ENCODE measurements around the gene LIMCH1.
"Not testable (repeated sequence)": the region's sequence is repeated elsewhere in the genome, so short reads cannot be mapped to it uniquely, and the experiment has no call there.

LIMCH1 gene

DNA sequence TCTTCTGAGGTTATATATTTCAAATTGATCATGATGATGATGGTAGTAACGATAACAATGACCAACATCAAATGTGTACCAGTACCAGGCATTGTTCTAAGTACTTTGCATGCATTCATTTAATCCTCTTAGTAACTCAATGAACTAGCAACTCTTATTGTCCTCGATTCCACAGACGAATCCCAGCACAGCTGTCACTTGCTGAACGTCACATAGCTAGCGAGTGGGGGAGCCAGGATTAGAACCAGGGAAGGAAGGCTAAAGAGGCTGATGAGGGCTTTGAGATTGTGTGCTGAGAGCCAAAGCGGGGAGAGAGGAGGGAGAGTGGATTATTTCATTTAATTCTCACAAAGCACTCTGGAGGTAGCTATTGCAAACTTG lies 106.9 kb downstream of the LIMCH1 start:
- peak; percentile 71 to 91 for DNase-seq

DNA sequence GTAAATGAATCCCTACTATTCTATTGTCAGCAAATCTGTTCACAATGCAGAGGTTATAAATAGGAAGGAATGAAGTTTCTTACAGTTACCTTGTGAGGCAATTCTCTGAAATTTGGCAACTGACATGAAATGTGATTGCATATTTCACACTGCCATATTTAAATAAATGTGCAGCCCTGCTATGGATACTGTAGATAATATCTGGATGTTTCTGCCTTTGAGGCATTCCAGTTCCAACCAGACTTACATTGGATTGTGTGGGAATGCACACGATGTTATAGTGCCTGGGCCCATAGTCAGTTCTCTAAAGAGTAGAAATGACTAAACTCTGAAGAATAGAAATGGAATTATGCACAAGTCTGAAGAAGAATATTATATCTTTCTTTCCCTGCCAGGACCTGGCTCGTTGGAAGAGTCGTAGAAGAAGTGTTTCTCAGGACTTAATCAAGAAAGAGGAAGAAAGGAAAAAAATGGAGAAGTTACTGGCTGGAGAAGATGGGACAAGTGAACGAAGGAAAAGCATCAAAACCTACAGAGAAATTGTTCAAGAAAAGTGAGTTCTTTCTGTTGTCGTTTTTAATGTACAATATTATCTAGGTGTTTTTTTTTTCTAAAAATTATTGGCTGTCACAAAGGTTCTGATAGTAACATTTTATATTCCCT lies 107.9 kb downstream of the LIMCH1 start:
- no peak for DNase-seq

DNA sequence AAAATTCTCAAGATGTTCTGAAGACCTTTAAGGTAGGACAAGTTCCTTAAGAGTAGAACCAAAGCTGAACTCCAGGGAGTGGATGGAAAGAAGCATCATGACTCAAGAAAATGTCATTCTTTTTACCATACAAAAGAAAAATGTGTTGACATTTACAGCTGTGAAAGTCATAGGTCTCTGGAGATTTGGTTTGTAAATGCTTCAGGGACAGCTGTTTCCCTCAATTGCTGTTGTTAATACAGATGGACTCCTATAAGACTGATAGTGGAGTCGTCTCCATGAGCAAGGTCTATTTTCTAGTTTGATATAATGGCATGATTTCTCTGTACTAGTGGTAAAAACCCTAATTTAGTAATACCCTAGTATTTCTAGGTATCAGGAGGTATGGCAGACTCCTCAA lies 108.9 kb downstream of the LIMCH1 start:
- no peak for DNase-seq

DNA sequence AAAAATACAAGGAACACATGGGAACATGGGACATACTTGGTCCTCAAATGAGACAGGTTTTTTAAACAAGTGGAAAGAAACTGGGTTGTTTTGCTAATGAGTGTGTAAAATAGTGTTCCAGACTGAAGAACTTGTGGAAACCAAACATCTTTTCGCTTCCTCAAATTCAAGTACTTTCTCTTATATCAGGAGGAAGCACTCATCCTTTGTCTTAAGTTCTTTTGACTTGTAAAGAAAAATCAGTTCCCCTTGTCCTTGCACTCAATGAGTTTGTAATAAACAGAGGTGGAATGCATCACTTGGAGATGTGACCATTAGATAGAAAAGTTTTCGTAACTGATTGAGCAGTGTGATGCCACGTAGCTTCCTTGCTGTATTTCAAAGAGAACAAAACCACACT lies 109.4 kb downstream of the LIMCH1 start:
- no peak for DNase-seq

DNA sequence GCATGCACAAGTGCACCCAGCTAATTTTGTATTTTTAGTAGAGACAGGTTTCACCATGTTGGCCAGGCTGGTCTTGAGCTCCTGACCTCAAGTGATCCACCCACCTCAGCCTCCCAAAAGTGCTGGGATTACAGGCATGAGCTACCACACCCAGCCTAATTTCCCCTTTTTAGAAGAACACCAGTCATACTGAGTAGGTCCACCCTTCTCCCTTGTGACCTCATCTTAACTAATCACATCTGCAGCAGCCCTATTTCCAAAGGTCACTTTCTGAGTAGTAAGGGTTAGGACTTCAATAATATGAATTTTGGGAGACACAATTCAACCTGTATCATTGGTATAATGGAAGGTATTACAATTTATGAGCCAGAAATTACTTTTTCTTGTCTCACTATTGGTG lies 113.2 kb downstream of the LIMCH1 start:
- DNase-seq, result not testable (repeated sequence)

DNA sequence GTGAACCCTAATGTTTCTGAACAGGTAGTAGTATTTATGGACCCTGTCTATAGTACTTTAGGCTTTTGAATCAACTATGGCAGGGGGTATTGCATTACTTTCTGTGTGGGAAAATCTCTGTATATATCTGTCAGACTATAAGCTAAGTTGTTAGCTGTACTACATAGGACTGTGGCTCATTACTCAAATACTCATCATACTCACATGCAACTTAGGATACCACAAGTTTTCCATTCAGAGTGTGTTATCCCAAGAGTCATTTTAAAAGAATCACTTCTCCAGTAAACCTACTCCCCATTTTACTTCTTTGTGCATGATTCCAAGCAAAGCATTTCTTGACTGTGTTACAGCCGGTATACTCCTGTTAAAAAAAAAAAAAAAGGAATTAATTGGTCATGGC lies 115.0 kb downstream of the LIMCH1 start:
- no peak for DNase-seq

DNA sequence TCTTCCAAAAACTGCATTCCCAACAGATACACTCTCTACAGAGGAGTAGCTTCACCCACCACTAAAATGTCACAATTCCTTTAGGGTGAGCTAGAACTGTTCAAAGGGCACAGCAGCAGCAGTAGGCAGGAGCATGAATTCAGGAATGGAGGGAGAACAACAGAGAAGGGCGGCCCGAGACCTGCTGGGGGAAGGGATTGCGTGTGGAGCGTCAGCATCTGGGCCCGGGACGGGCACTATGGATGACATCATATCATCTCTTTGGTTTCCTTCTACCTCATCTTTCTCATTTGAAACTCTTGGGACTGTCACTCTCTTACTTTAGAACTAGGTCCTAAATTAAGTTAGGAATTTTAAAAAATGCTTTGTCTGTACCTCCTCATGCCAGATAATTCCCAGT lies 115.6 kb downstream of the LIMCH1 start:
- no peak for DNase-seq

DNA sequence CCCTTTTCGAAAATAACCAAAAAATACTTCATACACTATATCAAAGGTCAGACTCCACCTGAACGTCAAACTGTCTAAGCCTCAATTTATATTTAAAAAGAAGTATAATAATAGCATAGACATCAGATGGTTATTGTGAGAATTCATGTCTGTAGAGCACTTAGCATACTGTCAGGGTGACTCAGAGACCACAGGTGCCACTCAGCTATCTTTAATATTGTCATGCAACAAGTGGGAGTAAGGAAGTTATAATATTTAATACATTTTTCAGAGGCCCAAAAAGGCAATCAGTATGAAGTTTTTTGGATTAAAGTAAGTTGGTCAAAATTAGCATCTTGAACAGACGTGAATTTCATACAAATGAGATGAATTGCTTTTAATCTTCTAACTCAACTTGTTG lies 117.2 kb downstream of the LIMCH1 start:
- DNase-seq, result no peak

DNA sequence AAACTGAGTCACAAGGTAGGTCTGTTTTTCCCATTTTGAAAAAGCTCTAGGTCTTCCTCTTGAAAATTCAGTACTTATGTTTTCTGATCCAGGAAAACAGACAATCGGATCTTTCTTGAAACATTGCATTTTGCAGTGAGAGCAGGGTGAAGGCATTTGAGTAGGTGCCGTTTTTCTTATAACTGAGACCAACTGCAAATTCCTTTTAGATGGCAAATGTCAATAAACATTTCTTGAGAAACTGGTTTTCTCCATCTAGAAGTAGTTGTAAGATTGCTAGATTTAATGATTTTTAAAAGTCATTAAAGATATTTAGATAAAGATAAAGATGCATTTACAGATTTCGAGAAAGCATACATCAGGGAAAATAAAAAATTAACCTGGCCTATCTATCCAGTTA lies 118.1 kb downstream of the LIMCH1 start:
- DNase-seq, result no peak

DNA sequence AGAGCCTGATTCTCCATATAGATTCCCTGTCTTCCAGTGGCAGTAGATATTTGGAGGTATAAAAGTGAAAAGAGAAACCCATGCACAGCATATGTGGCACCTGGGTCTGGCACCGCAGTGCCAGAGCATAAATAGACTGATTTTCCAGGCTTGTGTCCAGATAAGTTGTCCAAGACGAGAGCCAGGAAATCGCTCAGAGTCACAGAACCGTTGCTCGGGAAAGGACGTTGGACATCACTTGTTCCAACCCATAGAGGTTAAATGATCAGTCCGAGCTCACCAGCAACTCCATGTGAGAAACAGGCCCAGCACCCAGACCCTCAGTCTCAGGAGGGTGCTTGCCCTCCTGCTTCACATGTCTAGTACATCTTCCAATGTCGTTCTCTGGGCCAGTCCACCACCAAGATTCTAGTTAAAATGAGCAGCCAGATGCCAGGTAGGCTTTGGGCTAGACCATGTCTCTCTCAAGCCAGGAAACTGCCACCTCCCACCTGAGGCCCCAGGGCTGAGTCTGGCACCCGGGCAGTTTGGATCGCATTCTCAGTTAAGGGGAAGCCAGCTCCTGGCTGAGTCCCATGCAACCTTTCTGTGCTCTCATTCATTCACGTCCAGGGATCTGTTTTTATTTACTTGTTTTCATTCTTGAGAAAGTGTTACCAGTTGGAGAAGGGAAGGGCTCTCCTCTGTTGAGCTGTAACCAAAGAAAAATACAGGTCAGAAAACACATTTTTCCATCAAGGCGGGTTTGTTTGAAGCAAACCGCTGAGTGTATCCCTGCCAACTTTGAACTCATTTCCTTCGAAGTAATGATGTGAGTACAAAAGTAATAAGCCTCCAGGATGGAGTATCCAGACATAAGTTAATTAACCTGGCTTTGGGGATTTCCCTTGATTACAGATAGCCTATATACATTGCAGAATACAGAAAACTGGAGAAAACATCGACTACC lies 118.9 kb downstream of the LIMCH1 start:
- no peak for DNase-seq

DNA sequence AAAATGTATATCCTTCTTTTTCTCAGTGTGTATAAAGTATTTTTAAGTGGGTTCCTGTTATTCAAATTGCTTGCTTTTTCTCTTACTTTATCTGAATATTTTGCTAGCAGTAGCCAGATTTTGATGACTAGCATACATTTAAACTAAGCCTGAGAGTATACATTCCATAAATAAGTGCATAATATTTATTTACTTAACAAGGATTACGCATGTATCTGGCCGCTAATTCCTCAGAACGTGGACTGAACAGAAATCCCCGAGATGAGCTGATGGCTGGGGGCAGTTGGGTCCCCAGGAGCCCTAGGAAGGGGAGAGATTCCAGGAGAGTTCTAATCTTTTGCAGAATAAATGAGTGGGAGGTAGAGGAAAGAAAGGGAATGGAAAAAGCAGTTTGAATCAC lies 119.6 kb downstream of the LIMCH1 start:
- no peak for DNase-seq

DNA sequence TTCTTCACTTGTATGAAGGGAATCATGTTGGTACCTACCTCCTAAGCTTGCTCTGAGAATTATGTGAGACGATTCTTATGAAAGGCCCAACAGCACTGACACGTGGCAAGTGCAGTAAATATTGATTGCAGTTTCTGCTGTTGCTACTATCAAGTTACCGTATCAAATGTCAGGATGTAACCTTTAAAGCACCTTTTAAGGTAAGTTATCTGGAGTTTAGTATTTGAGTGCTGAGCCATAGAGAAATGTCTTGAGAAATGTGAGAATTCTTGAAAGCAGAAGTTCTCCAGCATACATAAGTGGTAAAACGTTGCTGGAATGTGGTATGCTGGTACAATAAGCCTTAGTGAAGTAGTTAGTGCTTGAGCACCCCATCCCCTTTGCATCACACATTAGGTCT lies 120.2 kb downstream of the LIMCH1 start:
- DNase-seq, result peak in 1 of 2 experiments; percentile 64

DNA sequence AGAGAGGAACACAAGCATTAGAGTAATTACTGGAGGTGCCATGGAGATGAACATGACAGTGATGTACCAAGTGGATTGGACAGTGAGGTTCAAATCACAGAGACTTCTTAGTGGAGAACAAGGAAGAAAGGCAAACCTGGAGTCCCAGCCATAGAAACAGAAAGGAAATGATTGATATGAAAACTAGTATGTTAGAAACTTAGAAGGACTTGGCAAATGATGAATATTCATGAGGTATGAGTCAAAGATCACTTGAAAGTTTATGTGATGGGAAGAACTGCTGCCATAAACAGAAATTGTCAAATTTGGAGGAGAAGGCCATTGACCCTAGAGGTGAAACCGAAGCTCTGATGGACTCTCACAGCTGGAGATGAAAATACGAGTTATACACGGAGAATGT lies 122.4 kb downstream of the LIMCH1 start:
- DNase-seq, result no peak

DNA sequence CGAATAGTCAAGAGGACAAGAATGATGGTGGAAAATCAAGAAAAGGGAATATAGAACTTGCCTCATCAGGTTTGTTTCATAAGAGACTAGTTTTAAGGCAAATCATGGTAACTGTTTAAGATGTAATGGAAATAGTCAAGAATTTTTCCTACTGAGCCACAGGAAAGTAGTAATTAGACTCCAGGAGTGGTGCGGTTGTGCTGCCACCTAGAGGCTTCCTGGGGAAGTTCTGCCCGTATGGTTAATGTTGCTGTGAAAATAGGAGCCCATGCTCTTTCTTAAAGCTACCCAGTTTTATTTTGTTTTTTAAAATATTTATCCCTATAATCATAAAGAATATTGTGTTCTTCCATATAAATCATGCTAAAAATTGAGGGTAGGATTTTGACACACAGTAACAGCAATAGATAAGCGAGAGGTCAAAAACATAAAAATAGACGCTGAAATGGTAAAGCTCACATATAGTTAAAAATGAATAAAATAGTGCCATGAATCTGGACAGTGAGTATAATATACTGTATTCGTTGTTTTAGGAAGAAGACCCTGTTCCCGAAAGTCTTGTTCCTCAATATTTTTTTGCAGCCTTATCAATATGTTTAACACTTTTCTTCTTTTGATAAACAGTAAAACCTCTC lies 123.6 kb downstream of the LIMCH1 start:
- peak in 1 of 2 experiments; percentile 62 for DNase-seq

DNA sequence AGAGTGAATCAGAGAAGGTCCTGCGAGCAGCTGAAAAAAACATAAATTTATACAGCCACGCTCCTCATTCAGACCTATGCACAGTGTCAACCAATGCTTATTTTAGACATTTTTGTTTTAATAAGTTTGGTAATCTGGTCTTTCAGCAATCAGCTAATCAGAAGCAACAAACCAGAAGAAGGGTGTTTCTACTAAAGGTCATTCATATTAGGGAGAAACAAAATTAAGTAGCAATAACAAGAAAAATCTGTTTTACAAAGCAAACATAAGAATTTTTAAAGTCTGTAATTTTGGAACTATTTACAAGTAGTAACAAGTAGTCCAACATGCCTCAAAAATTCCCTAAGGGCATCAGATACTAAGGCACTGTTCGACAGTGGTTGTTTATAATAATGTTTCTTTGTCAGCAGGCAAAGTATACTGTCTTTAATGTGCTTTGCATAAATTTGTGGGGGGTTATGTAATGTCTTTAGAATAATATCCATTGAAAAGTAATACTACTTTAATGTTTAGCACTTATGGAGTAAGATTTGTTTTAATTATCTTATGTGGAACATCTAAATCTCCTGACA lies 127.8 kb downstream of the LIMCH1 start:
- no peak for DNase-seq

DNA sequence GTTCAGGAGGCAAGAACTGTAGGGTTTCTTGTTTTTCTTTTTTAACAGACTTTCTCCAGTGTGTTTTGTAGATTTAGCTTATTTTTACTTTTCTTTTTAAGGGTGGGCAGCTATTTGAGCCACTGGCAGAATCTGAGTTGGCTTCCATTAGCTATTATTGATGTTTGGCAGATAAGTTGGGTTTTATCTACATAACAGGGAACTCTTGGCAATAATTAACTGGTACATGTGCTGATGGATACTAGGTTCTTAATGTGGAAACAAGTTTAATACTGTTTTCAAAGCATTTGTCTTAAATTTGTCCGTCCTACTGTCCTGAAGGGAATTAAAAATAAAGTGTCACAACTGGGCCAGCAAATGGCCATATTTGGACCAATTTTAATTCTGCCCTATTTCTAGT lies 130.1 kb downstream of the LIMCH1 start:
- no peak for DNase-seq

DNA sequence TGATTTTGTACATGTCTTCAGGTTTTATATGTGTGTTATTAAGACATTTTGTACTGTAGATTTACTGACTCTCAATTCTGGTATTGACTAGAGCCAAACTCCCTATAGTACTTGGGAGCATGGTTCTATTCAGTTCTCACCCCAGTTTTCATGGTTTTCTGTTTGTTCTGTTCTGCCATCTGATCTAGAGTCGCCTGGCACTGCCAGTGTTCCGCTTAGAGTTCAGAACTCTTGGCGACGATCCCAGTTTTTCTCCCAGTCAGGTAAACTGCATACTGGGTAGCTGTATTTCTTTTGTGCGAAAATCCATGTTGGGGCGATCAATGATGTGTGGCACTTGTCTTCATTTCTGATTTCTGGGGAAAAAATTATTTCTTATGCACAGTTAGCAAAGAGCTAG lies 132.6 kb downstream of the LIMCH1 start:
- DNase-seq, result no peak

DNA sequence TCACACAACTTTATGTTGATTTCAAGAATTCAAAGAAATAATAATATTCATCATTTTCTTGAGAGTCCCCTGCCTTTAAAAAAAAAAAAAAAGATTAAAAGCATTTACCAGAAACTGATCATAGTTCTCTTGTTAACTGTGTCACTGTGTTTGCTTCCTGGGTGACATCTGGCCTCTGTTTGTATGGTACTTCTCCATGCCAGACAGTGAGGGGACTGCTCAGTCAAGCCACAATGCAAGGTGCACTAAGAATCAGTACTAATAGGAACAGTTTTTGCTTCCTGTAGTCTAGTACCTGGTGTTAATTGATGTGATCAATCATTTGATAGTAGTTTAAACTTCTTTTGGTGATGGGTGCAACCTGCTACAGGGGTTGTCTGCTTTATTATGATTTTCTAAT lies 133.0 kb downstream of the LIMCH1 start:
- DNase-seq, result no peak

DNA sequence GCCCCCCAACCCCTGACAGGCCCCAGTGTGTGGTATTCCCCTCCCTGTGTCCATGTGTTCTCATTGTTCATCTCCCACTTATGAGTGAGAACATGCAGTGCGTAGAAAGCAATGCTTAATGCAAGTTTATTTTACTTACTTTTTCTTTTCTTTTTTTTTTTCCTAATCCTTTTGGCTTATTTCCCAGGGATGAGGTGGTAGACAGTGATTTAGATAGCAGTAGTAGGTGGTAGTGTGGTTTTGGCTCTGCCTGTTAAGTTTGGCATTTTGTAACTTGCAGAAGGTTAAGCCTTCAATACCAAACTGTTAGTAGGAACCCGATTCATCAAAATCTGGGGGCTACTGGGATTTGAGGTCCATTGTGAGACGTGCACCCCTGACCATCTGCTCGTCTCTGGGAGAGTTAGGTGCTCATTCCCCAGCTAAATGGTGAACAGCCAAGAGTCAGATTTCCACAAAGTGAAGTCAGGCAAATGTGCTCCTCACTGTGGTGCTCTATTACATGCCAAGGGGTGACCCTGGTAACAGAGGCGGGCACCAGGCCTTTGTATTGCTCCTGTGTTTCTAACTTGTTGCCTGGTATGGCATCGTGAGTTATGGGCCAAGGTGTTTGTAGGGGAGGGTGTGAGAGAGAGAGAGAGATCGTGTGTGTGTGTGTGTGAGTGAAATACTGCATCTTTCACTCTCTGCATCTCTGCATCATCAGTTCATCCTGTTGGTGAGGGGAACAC lies 140.3 kb downstream of the LIMCH1 start:
- no peak for DNase-seq

DNA sequence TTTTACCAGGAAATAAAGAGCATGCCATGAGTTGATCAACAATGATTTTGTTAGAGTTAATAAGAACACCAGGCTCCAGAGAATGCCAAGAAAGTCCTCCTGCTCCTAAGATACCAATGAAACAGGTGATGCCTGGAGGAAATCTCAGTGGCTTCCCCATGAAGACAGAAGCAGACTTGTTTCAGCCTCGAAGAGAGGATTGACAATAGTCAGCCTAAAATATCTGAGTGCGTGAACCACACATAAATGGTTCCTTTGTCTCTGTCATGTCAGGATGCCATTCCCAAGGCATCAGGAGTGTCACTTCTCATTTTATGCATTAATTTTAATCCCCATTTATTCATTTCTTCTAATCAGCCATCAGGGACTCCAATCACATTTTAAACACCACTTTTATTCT lies 141.0 kb downstream of the LIMCH1 start:
- no peak for DNase-seq

DNA sequence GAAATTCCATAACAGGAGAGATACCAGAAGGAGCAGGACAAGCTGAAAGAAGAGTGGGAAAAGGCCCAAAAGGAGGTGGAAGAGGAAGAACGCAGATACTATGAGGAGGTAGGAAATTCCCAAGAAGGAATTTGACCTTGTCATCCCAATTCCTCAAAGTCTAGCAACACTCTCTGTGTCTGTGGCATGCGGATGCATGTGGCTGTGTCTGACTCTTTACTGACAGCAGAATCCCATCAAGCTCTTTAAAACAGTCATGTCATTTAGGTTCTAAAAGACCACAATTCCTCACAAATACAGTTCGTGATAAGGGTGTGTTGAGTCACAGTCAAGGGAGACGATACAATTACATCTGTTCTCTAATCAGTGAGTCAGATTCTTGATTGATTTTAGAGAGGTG lies 142.0 kb downstream of the LIMCH1 start:
- no peak for DNase-seq

DNA sequence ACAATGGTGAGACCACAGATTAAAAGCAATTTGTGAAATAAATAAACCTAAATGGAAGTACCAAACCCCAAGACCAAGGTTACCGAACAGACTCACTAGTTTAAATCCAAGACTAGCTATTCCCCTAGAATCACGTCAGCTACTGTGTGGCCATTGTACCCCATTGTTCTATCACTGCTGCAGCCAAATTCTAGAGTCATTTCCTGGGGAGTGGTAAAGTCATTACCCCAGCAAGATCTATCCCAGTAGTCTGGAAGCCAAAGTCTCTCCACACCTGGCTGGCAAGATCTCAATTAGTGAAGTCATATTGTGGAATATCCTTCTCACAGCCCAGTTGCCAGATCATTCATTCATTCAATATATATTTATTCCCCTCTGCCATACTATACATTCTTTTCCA lies 143.1 kb downstream of the LIMCH1 start:
- DNase-seq, result no peak

DNA sequence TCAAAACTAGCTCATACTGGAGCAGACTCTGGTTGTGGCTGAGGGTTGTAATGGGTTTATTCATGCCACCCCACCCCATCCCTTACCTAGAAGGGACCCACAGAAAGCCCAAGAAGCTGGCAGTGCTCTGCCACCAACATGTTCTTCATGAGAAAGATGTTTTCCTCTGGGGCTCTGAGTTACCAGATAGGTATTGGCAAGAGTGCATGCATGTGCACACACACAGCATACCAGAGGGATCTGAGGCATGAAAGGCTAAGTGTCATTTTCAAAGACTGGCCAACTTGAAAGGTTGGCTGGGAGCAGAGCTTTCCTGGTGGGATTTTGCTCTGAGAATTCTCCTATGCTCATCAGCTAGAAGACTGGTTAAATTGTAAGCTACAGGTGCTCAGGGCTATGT lies 145.4 kb downstream of the LIMCH1 start:
- DNase-seq, result no peak
